PC-9 (cell line): ENCODE data around the gene MUC22.

Source experiments
- CTCF ChIP-seq: fragments of 200-600 bp; sonication (generic); conservative IDR thresholded peaks from 2 replicates; pipeline ENCODE4 v1.6.1; 2017; ENCODE audit warnings: mixed run types, antibody characterized with exemption, mild to moderate bottlenecking, moderate library complexity
- EZH2 ChIP-seq: fragments of 200-600 bp; sonication (generic); IDR thresholded peaks from 2 replicates; pipeline ENCODE4 v1.8.0; 2017; ENCODE audit warnings: antibody characterized with exemption, low read depth

- TF ChIP-seq CTCF (no peak), EZH2 (no peak)
Observed at GRCh38 chr6:30970946-30971345, 39.3 kb upstream of the MUC22 start.
